MM.1S (cell line): Measurements from ENCODE around the gene CENPX.

Source experiments
- DNase-seq: peaks from one replicate; pipeline ENCODE4 v3.0.0-alpha.2; 2015
- H2AFZ ChIP-seq: fragments of 300-600 bp; sonication (generic); 2 replicates; pipeline ENCODE4 v1.6.0; 2016; ENCODE audit warnings: antibody characterized with exemption, low read length
- H3F3A ChIP-seq: fragments of 300-600 bp; sonication (generic); 2 replicates; pipeline ENCODE4 v1.6.1; 2016; ENCODE audit warnings: mild to moderate bottlenecking, antibody characterized with exemption, low read length, moderate library complexity, mixed read lengths; ENCODE audit not compliant: insufficient read depth
- H3K27ac ChIP-seq: fragments of 300-600 bp; sonication (generic); 2 replicates; pipeline ENCODE4 v1.5.1; 2016; ENCODE audit warnings: mild to moderate bottlenecking, low read length
- H3K27me3 ChIP-seq: fragments of 300-600 bp; sonication (generic); replicated peaks from 2 replicates; pipeline ENCODE4 v1.6.0; 2016; ENCODE audit warnings: low read length; ENCODE audit not compliant: insufficient read depth
- H3K36me3 ChIP-seq: fragments of 300-600 bp; sonication (generic); replicated peaks from 2 replicates; pipeline ENCODE4 v1.6.1; 2016; ENCODE audit warnings: mild to moderate bottlenecking, low read length, mixed read lengths; ENCODE audit not compliant: insufficient read depth
- H3K4me1 ChIP-seq: fragments of 300-600 bp; sonication (generic); 2 replicates; pipeline ENCODE4 v1.6.1; 2016; ENCODE audit warnings: low read length, mixed read lengths
- H3K4me2 ChIP-seq: fragments of 300-600 bp; sonication (generic); 2 replicates; pipeline ENCODE4 v1.6.0; 2016; ENCODE audit warnings: low read depth, low read length
- H3K4me3 ChIP-seq: fragments of 300-600 bp; sonication (generic); 2 replicates; pipeline ENCODE4 v1.5.1; 2016; ENCODE audit warnings: low read length, mixed read lengths
- H3K79me2 ChIP-seq: fragments of 300-600 bp; sonication (generic); 2 replicates; pipeline ENCODE4 v1.6.1; 2016; ENCODE audit warnings: mixed run types, low read length, mixed read lengths
- H3K9ac ChIP-seq: fragments of 300-600 bp; sonication (generic); 2 replicates; pipeline ENCODE4 v1.6.1; 2016; ENCODE audit warnings: low read length, mixed read lengths
- H3K9me2 ChIP-seq: fragments of 300-600 bp; sonication (generic); replicated peaks from 2 replicates; pipeline ENCODE4 v1.6.1; 2016; ENCODE audit warnings: mild to moderate bottlenecking, low read length, mixed read lengths; ENCODE audit not compliant: insufficient read depth
- H3K9me3 ChIP-seq: fragments of 300-600 bp; sonication (generic); replicated peaks from 2 replicates; pipeline ENCODE4 v1.6.1; 2016; ENCODE audit warnings: mild to moderate bottlenecking, low read length, mixed read lengths; ENCODE audit not compliant: insufficient read depth
- H4K20me1 ChIP-seq: fragments of 300-600 bp; sonication (generic); 2 replicates; pipeline ENCODE4 v1.6.1; 2016; ENCODE audit warnings: mild to moderate bottlenecking, low read length, moderate library complexity, mixed read lengths; ENCODE audit not compliant: insufficient read depth
- CTCF ChIP-seq: fragments of 300-600 bp; sonication (generic); IDR thresholded peaks from 2 replicates; pipeline ENCODE4 v1.5.1; 2016; ENCODE audit warnings: antibody characterized with exemption, low read length, mixed read lengths
- EZH2 ChIP-seq: fragments of 300-600 bp; sonication (generic); optimal IDR thresholded peaks from 2 replicates; pipeline ENCODE3; 2017; ENCODE audit warnings: low read depth, mild to moderate bottlenecking, antibody characterized with exemption, low read length, mixed read lengths
- EZH2phosphoT487 ChIP-seq: fragments of 300-600 bp; sonication (generic); IDR thresholded peaks from 2 replicates; pipeline ENCODE4 v1.6.1; 2018; ENCODE audit warnings: antibody characterized with exemption, low read length

Gene CENPX

DNA sequence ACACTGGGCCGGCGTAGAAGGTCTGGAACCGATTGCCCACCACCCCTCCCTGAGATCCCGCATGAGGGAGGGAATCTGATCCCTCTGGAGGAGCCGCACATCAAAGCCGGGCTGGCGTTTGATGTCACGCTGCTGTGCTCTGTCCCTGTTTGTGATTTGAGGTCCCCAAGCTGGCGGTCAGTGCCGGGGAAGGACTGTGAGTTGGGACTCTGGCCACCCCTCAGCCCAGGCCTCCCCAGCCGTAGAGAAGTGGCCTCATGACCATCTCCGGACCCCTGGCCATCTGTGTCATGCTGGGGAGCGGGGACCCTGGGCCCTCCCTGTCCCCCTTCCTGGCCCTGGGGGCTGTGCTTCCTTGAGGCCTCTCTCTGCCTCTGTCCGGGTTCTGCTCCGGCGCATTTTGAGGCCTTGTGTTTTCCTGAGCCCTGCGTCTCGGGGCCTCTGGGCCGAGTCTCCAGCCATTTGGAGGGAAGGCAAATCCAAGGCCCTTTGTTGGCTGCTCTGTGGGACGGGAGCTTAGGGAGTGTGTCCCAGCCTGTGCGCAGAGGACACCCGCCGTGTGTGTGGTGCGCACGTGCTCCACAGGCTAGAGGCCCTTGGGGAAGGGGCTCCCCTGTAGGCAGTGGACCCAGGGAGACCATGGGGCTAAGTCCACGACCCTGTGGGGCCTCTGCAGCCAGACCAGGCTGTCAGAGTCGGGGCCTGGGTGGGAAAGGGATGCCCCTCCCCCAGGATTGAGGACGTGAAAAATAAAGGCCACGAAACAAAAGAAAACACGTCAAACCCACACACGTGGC lies 30.2 kb downstream of the CENPX start:
- no peaks in the 10 kb centered on the region for H3K9me2 ChIP-seq
- no peaks in the 10 kb centered on the region for H3K27me3 ChIP-seq
- H3K9ac ChIP-seq, result no peak overlapping the region
- no peak overlapping the region for H3K27ac ChIP-seq
- no peaks in the 10 kb centered on the region for H3K9me3 ChIP-seq
- H3K4me2 ChIP-seq, result no peak overlapping the region
- H3K4me3 ChIP-seq, result no peak overlapping the region
- H4K20me1 ChIP-seq, result no peaks in the 10 kb centered on the region
- H2AFZ ChIP-seq, result no peak overlapping the region
- no peaks in the 10 kb centered on the region for H3K36me3 ChIP-seq
- no peak for DNase-seq
- H3K79me2 ChIP-seq, result no peaks in the 10 kb centered on the region
- no peaks in the 10 kb centered on the region for H3K4me1 ChIP-seq
- no peaks in the 10 kb centered on the region for H3F3A ChIP-seq
- TF ChIP-seq EZH2phosphoT487, result no peak
- TF ChIP-seq CTCF, result no peak
- no peak for TF ChIP-seq EZH2

DNA sequence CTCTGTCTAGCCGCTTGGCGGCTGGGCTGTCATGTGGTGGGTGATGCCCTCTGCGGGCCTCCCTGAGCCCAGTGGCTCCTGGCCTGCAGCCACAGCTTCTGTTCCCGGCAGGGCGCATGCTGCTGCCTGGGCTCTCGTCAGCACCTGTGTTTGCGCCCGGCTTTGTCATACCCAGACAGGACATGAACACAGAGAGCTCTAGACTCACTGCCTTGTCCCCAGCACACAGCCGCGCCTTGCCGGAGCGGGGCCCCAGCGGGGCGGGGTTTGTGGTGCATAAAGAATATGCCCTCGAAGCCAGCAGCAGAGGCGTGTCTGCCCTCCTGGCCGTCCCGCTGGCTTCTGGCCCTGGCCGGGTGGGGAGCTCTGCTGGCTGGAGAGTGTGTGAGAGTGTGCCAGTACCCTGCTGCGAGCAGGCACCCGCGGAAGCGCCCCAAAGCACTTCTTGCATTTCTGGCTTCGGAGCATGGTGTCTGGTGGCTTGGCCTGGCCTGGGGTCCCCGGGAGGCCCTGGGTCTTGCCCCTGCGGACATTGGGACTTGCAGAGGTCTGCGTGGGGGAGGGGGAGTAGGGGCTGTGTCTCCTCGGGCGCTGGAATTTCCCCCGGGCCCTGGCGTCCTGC lies 30.9 kb downstream of the CENPX start:
- no peak overlapping the region for H2AFZ ChIP-seq
- TF ChIP-seq EZH2 (no peak), EZH2phosphoT487 (no peak), CTCF (no peak)
- H3K9me3 ChIP-seq, result no peaks in the 10 kb centered on the region
- no peak overlapping the region for H3K4me2 ChIP-seq
- DNase-seq, result no peak
- H3K79me2 ChIP-seq, result no peaks in the 10 kb centered on the region
- H3K9ac ChIP-seq, result no peak overlapping the region
- no peaks in the 10 kb centered on the region for H4K20me1 ChIP-seq
- no peaks in the 10 kb centered on the region for H3K9me2 ChIP-seq
- H3K36me3 ChIP-seq, result no peaks in the 10 kb centered on the region
- no peaks in the 10 kb centered on the region for H3F3A ChIP-seq
- no peak overlapping the region for H3K27ac ChIP-seq
- H3K4me1 ChIP-seq, result no peaks in the 10 kb centered on the region
- H3K27me3 ChIP-seq, result no peaks in the 10 kb centered on the region
- H3K4me3 ChIP-seq, result no peak overlapping the region

DNA sequence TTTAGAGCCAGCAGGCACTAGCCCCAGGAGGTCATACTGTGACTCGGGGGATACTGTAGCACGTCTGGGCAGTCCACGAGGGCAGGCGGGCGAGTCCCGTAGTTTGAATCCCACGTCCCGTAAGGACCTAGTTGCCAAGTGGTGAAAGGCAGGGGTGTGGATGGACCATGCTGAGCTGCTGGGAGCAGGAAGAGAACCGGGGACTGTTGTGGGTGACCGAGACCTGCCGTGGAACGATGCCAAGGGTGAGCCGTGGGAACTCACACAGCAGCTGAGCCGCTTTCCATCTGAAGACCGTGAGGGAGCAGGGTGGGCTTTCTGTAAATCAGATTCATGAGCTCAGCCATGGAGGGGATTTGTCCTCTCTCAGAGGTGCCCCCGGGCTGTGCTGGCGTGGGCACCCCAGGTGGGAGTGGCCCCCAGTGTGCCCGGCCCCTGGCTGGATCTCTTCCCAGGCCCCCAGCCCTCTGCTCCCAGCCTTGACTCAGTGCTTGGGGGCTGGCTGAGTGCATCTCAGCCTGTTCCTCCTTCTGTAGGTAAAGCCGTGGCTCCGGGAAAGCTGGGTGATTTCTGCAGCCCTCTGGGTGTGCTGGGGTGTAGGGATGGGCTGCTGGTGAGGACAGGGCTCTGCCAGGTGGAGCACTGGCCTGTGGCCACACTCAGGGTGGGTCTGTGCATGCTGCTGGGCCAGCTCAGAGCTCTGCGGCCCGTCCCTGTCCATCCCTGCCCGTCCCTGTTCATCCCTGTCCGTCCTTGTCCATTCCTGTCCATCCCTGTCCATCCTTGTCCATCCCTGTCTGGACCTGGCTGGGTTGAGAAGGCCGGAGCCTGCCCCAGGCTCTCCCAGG lies 31.6 kb downstream of the CENPX start:
- TF ChIP-seq EZH2, result no peak
- no peak for TF ChIP-seq CTCF
- TF ChIP-seq EZH2phosphoT487, result no peak
- H4K20me1 ChIP-seq, result no peaks in the 10 kb centered on the region
- no peaks in the 10 kb centered on the region for H3K4me1 ChIP-seq
- no peak overlapping the region for H2AFZ ChIP-seq
- H3K9ac ChIP-seq, result no peak overlapping the region
- DNase-seq, result no peak
- H3K4me3 ChIP-seq, result no peak overlapping the region
- no peak overlapping the region for H3K27ac ChIP-seq
- no peaks in the 10 kb centered on the region for H3K79me2 ChIP-seq
- H3K4me2 ChIP-seq, result no peak overlapping the region
- H3K9me2 ChIP-seq, result no peaks in the 10 kb centered on the region
- H3F3A ChIP-seq, result no peaks in the 10 kb centered on the region
- no peaks in the 10 kb centered on the region for H3K9me3 ChIP-seq
- no peaks in the 10 kb centered on the region for H3K27me3 ChIP-seq
- no peaks in the 10 kb centered on the region for H3K36me3 ChIP-seq
